Right cardiac atrium (tissue), 5 donors: ENCODE results near the gene PMF1. TPM values are rescaled to one million over a fixed set of nuclear protein-coding genes. Genes with fewer than 3 reads are reported as not detected.
A peak's percentile ranks its signal among the peaks of the same experiment; 100 is the strongest.

Source experiments
- ATAC-seq, 2 donors: fragments of 200-7000 bp; cut with Tn5 transposase; one replicate each; pipeline versions ENCODE4 v1.8.0 to v1.9.1; 2020; ENCODE audit warnings: moderate library complexity in 2 of 2, mild to moderate bottlenecking in 1 of 2
- DNase-seq, 3 donors: peaks; one replicate each; pipeline ENCODE4 v3.0.0-alpha.2; 2020
- H3K27ac ChIP-seq: one replicate; pipeline ENCODE4 v1.5.1; 2013; ENCODE audit warnings: mild to moderate bottlenecking, low read length, control low read depth, moderate library complexity
- H3K27me3 ChIP-seq: one replicate; pipeline ENCODE4 v1.6.1; 2013; ENCODE audit not compliant: control insufficient read depth, insufficient read depth
- H3K4me1 ChIP-seq: one replicate; pipeline ENCODE4 v1.6.1; 2013; ENCODE audit warnings: low read length; ENCODE audit not compliant: control insufficient read depth, insufficient read depth
- H3K4me3 ChIP-seq: one replicate; pipeline ENCODE4 v1.5.1; 2013; ENCODE audit warnings: low read length, control low read depth
- H3K9me3 ChIP-seq: one replicate; pipeline ENCODE4 v1.6.1; 2013; ENCODE audit warnings: low read length; ENCODE audit not compliant: control insufficient read depth
- WGBS: extraction: QIAGEN DNeasy Blood & Tissue Kit; methylation state at CpG from one replicate; pipeline ENCODE4 v1.1.7; 2013; 5-methylcytosine and 5-hydroxymethylcytosine counted together
- intact Hi-C, 4 donors: fragments of 100-400 bp; cut with DNase I; formaldehyde crosslinking; loops; one replicate each; pipeline versions ENCODE4 v1.11.0 to v1.14.0; 2022 to 2023
- polyA plus RNA-seq: library from polyadenylated mRNA; stranded (reverse); fragments of 200-250 nt; gene quantifications from one replicate; pipeline ENCODE4 v1.2.3, GENCODE V29; 2013
- total RNA-seq, 4 donors: library from RNA; stranded (reverse); fragmentation: NEBNext Ultra II Directional; extraction: Animal tissue kit (Norgen Biotek cat#: 25700); gene quantifications; one replicate each; pipeline ENCODE4 v1.2.1, GENCODE V29; 2021
- donor health status: healthy with polysubstance abuse.
- donor health status: DM: no; HTN: yes; CAD: no.
- donor health status: DM: no; HTN: no; CAD: no.
- donor health status: DM: no; HTN: yes; CAD: no; lungs with severe emphysema.
- donor health status: DM: yes; HTN: yes; CAD: no.

The PMF1 gene
- total and polyA plus RNA-seq, 5 donors = 55.3 to 93.6 (median 62.6) TPM

DNA sequence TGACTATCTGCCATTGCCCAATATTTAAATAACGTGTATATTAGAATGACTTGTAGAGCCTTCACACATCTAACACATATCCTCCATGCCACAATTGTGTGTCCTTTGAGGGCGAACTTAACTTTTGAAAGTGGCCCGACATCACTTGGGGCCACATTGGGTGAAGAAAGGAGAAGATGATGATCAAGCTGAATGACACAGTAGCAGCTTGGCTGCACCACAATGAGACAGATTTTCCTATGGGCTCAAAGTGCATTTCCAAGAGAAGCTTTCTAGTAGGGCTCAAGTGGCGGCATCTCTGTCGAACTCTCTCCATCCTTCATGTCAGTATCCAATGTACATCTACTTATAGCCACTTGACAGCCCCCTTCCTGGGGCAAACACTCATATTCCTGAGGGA is 25.4 kb downstream of the PMF1 start:
- DNase-seq (no peak), ATAC-seq (no peak)
- H3K27me3 ChIP-seq = no peaks in the 10 kb centered on the region
- H3K4me1 ChIP-seq = no peaks in the 10 kb centered on the region
- WGBS = 91% methylated on average over 5 of the region's 5 CpGs
- H3K9me3 ChIP-seq = no peaks in the 10 kb centered on the region
- H3K27ac ChIP-seq = no peak overlapping the region
- intact Hi-C loops = no loop called here
- no peak overlapping the region for H3K4me3 ChIP-seq

DNA sequence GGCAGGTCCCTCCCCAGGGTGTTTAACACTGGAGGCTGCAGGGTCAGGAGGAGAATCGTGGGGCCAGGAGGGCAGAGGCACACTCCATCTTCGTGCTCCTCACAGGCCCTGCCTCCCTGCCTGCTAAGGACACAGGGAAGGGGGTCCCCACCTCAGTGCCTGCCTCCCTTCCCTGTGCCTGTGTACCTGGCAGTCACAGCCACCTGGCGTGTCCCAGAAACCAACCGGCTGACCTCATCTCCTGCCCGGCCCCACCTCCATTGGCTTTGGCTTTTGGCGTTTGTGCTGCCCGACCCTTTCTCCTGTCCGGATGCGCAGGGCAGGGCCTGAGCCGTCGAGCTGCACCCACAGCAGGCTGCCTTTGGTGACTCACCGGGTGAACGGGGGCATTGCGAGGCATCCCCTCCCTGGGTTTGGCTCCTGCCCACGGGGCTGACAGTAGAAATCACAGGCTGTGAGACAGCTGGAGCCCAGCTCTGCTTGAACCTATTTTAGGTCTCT is 28.6 kb downstream of the PMF1 start:
- ATAC-seq = no peak
- H3K27me3 ChIP-seq = no peaks in the 10 kb centered on the region
- peaks cover 5% of the 10 kb centered on the region for H3K4me1 ChIP-seq
- H3K27ac ChIP-seq = no peak overlapping the region
- intact Hi-C loops = no loop called here
- no peak for DNase-seq
- H3K4me3 ChIP-seq = no peak overlapping the region
- WGBS = 70% methylated on average over 15 of the region's 15 CpGs
- no peaks in the 10 kb centered on the region for H3K9me3 ChIP-seq

DNA sequence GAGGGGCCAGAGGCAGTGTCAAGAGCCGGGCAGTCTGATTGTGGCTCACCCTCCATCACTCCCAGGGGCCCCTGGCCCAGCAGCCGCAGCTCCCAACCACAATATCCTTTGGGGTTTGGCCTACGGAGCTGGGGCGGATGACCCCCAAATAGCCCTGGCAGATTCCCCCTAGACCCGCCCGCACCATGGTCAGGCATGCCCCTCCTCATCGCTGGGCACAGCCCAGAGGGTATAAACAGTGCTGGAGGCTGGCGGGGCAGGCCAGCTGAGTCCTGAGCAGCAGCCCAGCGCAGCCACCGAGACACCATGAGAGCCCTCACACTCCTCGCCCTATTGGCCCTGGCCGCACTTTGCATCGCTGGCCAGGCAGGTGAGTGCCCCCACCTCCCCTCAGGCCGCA is 29.1 kb downstream of the PMF1 start, which contains the start of gene BGLAP:
Gene BGLAP (plus strand): TSS at position 259 of the 400 bp plus-strand sequence. CDS start 48 bp downstream, at position 307.
- Histone ChIP-seq H3K27ac (no peak within 1 kb of the TSS), H3K27me3 (no peaks in the 10 kb centered on the region), H3K9me3 (no peaks in the 10 kb centered on the region), H3K4me3 (no peak within 1 kb of the TSS), H3K4me1 (peaks cover 5% of the 10 kb centered on the region)
- WGBS = 82% methylated on average over 14 of the region's 14 CpGs
- ATAC-seq (no peak), DNase-seq (no peak)
- intact Hi-C loops = no loop called here

- DNase-seq (no peak), ATAC-seq (no peak)
- no peaks in the 10 kb centered on the region for H3K9me3 ChIP-seq
- intact Hi-C loops = no loop called here
- H3K4me1 ChIP-seq = peaks cover 5% of the 10 kb centered on the region
- no peaks in the 10 kb centered on the region for H3K27me3 ChIP-seq
- no peak overlapping the region for H3K4me3 ChIP-seq
- H3K27ac ChIP-seq = no peak overlapping the region
- WGBS = 73% methylated on average over 10 of the region's 10 CpGs
Measured at GRCh38 chr1:156242738-156243137, 29.9 kb downstream of the PMF1 start.

DNA sequence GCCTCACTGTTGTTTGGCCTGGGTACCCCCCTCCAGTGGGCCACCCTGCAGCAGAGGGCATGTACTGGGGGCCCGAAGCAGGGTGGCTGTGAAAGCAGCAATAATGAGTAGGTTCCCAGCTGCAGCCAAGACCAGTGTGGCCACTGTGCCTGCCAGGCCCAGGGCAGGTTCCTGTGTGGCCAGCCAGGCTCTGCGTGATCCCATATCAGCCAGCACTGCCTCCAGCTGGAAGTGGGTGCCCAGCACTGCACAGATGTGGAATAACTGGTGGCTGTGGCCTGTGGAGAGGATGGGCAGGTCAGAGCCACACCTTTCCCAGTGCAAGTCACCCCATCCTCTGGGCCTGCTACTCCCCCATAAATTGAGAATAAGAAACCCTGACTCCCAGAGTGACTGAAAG is 31.3 kb downstream of the PMF1 start:
- peaks cover 5% of the 10 kb centered on the region for H3K4me1 ChIP-seq
- 87% methylated on average over 2 of the region's 2 CpGs for WGBS
- no peak for DNase-seq

DNA sequence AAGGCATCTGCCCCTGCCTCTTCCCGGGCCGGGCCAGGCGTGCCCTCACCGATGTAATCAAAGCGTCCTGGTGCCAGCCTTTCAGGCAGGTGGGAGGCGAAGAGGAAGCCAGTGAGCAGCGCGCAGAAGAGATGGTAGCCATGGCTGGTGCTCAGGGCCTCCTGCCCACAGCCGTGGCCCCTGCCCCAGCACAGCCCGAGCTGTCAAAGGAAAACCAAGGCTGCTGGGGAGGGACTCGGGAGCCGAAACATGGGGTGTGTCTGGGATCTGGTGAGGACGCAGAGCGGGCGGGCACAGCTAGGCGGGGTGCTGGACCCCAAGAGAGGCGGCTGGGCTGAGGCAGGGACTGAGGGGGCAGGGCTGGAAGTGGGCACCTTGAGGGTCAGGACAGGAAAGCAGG is 31.9 kb downstream of the PMF1 start:
- Histone ChIP-seq H3K9me3 (no peaks in the 10 kb centered on the region), H3K4me1 (peaks cover 5% of the 10 kb centered on the region), H3K4me3 (no peak overlapping the region), H3K27ac (no peak overlapping the region), H3K27me3 (no peaks in the 10 kb centered on the region)
- DNase-seq (no peak), ATAC-seq (no peak)
- WGBS = 89% methylated on average over 17 of the region's 17 CpGs
- intact Hi-C loops = no loop called here

More for the DNA sequence above, 31.3 kb downstream of the PMF1 start:
- H3K4me3 ChIP-seq = no peak overlapping the region
- no peak for ATAC-seq
- intact Hi-C loops = no loop called here
- no peaks in the 10 kb centered on the region for H3K9me3 ChIP-seq
- no peaks in the 10 kb centered on the region for H3K27me3 ChIP-seq
- H3K27ac ChIP-seq = no peak overlapping the region

DNA sequence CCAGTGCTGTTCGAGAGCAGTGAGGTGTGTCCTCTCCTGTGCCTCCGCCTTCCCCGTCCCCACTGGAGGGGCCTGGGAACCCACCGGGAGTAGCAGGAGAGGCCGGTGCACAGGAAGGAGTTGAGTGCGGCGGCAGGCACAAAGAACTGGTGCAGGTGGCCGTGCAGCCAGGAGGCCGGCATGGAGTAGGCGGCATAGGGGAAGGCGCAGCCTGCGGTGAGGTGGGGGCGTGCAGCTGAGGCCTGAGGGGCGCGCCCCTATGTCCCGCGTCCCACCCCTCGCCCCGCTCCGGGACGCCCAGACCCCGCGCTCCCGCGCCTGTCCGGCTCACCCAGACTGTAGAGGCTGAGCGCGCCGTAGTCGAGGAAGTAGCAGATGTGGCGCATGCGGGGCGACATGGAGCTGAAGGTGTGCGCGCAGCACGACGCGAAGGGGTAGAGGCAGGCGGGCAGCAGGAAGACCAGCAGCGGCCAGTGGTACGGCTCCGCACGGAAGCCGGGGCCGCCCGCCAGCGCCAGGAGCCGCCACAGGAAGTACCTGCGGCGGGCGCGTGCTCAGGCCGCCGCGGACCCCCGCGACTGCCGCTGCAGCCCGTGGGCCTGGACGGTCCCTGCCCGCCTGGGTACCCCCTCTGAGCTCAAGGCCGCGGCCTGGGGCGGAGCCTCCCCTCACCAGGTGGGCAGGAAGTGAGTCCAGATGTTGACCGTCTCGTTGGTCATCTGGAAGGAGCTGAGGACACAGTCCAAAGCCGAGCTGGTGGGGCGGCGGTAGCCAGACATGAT is 32.8 kb downstream of the PMF1 start:
- ATAC-seq (peak; percentile 1 to 3), DNase-seq (peak in 2 of 3 donors; percentile 62 to 70)
- H3K9me3 ChIP-seq = no peaks in the 10 kb centered on the region
- no peak overlapping the region for H3K4me3 ChIP-seq
- H3K27ac ChIP-seq = no peak overlapping the region
- intact Hi-C loops = no loop called here
- H3K27me3 ChIP-seq = no peaks in the 10 kb centered on the region
- H3K4me1 ChIP-seq = peaks cover 5% of the 10 kb centered on the region
- 5% methylated on average over 69 of the region's 69 CpGs for WGBS

GRCh38 chr1:156246241-156246780 is 33.5 kb downstream of the PMF1 start:
- H3K27me3 ChIP-seq = no peaks in the 10 kb centered on the region
- intact Hi-C loops = no loop called here
- DNase-seq (no peak), ATAC-seq (no peak)
- no peak overlapping the region for H3K4me3 ChIP-seq
- H3K9me3 ChIP-seq = no peaks in the 10 kb centered on the region
- H3K4me1 ChIP-seq = peaks cover 5% of the 10 kb centered on the region
- H3K27ac ChIP-seq = no peak overlapping the region
- WGBS = 55% methylated on average over 10 of the region's 10 CpGs

DNA sequence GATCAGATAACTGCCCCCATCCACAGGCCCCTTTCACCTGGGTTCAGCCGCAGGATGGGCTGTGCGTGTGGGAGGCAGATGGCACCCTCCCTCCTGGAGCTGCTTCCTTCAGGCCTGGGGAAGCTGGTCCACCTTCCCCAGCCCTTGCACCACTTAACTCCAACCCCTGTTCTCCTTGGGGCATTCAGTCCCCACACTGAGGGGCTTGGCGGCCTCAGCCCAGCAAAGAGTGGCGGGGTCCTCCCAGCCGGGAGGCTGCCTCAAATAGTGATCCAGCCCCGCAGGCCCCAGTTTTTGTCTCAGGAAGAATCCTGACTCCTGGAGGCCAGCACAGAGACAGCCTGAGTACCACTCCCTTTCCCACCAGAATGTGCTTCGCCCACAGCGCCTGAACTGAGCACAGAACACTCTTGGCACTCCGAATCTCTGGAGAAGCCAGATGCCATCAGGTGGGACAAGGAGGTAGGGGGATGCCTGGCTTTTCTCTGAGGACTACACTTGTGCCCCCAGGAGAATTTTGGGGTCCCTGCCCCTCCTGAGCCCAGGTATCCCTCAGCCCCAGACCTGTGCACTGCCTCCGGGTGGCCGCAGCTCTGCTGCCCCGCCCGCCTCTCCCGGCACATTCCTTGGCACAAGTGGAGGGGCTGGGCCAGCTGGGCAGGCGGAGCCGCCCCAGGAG is 34.1 kb downstream of the PMF1 start:
- Histone ChIP-seq H3K27me3 (no peaks in the 10 kb centered on the region), H3K27ac (no peak overlapping the region), H3K4me3 (no peak overlapping the region), H3K9me3 (no peaks in the 10 kb centered on the region), H3K4me1 (peaks cover 5% of the 10 kb centered on the region)
- intact Hi-C loops = no loop called here
- ATAC-seq = peak; percentile 63 to 64
- 38% methylated on average over 16 of the region's 16 CpGs for WGBS
- DNase-seq = peak; percentile 70 to 87 (median 82)

DNA sequence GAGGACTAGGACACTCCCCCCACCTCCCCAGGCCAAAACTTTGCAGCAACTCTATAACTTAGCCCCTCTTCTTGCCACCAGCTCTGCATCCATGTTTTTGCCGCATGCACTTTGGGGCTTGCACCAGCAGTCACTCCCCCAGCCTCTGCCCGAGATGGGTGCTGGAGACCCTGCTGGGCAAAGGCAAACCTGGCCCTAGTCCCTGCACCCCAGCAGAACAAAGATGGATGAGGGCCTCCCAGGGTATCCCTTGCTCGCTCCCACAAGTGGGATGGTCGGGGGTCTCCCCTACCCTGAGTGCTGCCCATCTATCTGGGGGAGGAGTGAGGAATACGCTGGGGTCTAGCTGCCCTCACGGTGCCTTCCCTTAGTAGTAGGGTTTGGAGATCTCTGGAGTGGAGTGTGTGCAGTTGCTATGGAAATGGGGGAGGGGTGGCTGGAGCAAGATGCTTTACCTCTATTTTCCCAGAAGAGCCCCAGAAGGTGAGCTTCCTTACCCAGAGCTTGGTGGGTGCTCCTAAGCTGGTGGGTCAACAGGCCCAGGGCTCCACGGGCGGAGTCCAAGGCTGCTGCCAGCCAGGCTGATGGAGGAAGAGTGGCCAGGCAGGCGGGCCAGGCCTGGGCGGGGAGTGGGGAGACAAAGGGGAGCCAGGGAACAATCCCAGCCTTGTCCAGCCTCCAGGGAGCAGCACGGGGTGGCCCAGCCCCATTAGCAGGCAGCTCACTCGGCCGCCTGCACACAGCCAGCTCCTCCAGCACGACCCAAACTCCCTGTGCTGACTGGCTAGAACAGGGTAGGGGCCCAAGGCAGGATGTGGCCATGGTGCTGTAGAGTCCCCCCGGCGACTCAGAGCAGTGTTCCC is 34.9 kb downstream of the PMF1 start, which contains the start of gene PAQR6:
Gene PAQR6 (minus strand): TSS at position 597 of the 863 bp plus-strand sequence. CDS start 1,325 bp downstream, outside the sequence.
- no peak within 1 kb of the TSS for H3K4me3 ChIP-seq
- H3K27ac ChIP-seq = no peak within 1 kb of the TSS
- ATAC-seq (peak; percentile 49 to 62), DNase-seq (peak; percentile 52 to 85 (median 84))
- H3K27me3 ChIP-seq = no peaks in the 10 kb centered on the region
- WGBS = 43% methylated on average over 16 of the region's 16 CpGs
- H3K4me1 ChIP-seq = peaks cover 5% of the 10 kb centered on the region
- intact Hi-C loops = no loop called here
- H3K9me3 ChIP-seq = no peaks in the 10 kb centered on the region
